Small intestine (tissue), 7 donors: ENCODE measurements around the gene NTN5. TPM values are rescaled to one million over a fixed set of nuclear protein-coding genes. Genes with fewer than 3 reads are reported as not detected.
"Not testable (repeated sequence)": the region's sequence is repeated elsewhere in the genome, so short reads cannot be mapped to it uniquely, and the experiment has no call there.

Source experiments
- DNase-seq, 2 donors: peaks; one replicate each; pipeline versions ENCODE4 v3.0.0 to v3.0.0-alpha.2; 2013
- FAIRE-seq: peaks from 2 replicates; lab custom pipeline; 2012; peaks lifted over from hg19 to GRCh38; lab: Jason Lieb, UNC
- H3K27ac ChIP-seq, 3 donors: one replicate each; pipeline ENCODE4 v1.5.1; 2013; ENCODE audit warnings: low read length in 2 of 3, mild to moderate bottlenecking in 2 of 3, control low read depth in 1 of 3, inconsistent platforms in 1 of 3, low read depth in 1 of 3, moderate library complexity in 1 of 3
- H3K27me3 ChIP-seq, 3 donors: one replicate each; pipeline ENCODE4 v1.6.1; 2013; ENCODE audit warnings: low read length in 3 of 3, inconsistent platforms in 1 of 3; ENCODE audit not compliant: control insufficient read depth in 3 of 3, insufficient read depth in 3 of 3
- H3K36me3 ChIP-seq, 3 donors: one replicate each; pipeline ENCODE4 v1.6.1; 2013; ENCODE audit warnings: low read length in 3 of 3, inconsistent platforms in 1 of 3, low read depth in 1 of 3, mild to moderate bottlenecking in 1 of 3, moderate library complexity in 1 of 3; ENCODE audit not compliant: control insufficient read depth in 3 of 3, insufficient read depth in 2 of 3
- H3K4me1 ChIP-seq, 3 donors: one replicate each; pipeline ENCODE4 v1.6.1; 2013; ENCODE audit warnings: low read length in 2 of 3, inconsistent platforms in 1 of 3, low read depth in 1 of 3, mild to moderate bottlenecking in 1 of 3, moderate library complexity in 1 of 3; ENCODE audit not compliant: control insufficient read depth in 3 of 3, insufficient read depth in 2 of 3
- H3K4me3 ChIP-seq, 3 donors: one replicate each; pipeline ENCODE4 v1.5.1; 2013; ENCODE audit warnings: low read length in 3 of 3, control low read depth in 1 of 3, inconsistent platforms in 1 of 3, low read depth in 1 of 3, mild to moderate bottlenecking in 1 of 3, moderate library complexity in 1 of 3
- H3K9me3 ChIP-seq, 2 donors: one replicate each; pipeline ENCODE4 v1.6.1; 2013; ENCODE audit warnings: low read depth in 1 of 2, low read length in 1 of 2; ENCODE audit not compliant: control insufficient read depth in 2 of 2, insufficient read depth in 1 of 2
- WGBS, 3 donors: extraction: QIAGEN DNeasy Blood & Tissue Kit; methylation state at CpG; one replicate each; pipeline ENCODE4 v1.1.7; 2013; 5-methylcytosine and 5-hydroxymethylcytosine counted together
- polyA plus RNA-seq, 4 donors: library from polyadenylated mRNA; stranded (reverse) in 3 of 4; unstranded in 1 of 4; fragments of 200-250 nt in 3 of 4; fragments of 120-200 nt in 1 of 4; gene quantifications; one replicate each; pipeline versions ENCODE4 v1.2.1 to v1.2.3, GENCODE V29; 2013
- donor health status: healthy with polysubstance abuse.
- donor health status: control.
- donor health status: control.
- donor health status: Bipolar disorder and iron deficiency.
- donor health status: healthy.

The NTN5 gene
- polyA plus RNA-seq, 4 donors, result 0.24 to 0.32 TPM; not detected in 2

- Histone ChIP-seq H3K27ac (peak overlapping the region in 1 of 3 donors; percentile 32), H3K4me3 (no peak overlapping the region), H3K36me3 (no peaks in the 10 kb centered on the region), H3K9me3 (peaks cover 0 to 8% of the 10 kb centered on the region in 2 donors), H3K4me1 (peaks cover 0 to 12% (median 0%) of the 10 kb centered on the region in 3 donors), H3K27me3 (no peaks in the 10 kb centered on the region)
- FAIRE-seq, result no peak
- peak; percentile 83 to 84 for DNase-seq
- WGBS, 3 donors, result 54 to 64% (median 58%) methylated on average over 35 of the region's 35 CpGs
Observed at GRCh38 chr19:48660852-48661710, 11.7 kb downstream of the NTN5 start.

- H3K9me3 ChIP-seq, result peaks cover 0 to 8% of the 10 kb centered on the region in 2 donors
- WGBS, 3 donors, result 73 to 78% (median 75%) methylated on average over 5 of the region's 5 CpGs
- peaks cover 0 to 7% (median 0%) of the 10 kb centered on the region in 3 donors for H3K4me1 ChIP-seq
- DNase-seq (peak; percentile 47 to 58), FAIRE-seq (no peak)
- H3K4me3 ChIP-seq, result no peak overlapping the region
- H3K27ac ChIP-seq, result no peak overlapping the region
- H3K36me3 ChIP-seq, result no peaks in the 10 kb centered on the region
- H3K27me3 ChIP-seq, result no peaks in the 10 kb centered on the region
Observed at GRCh38 chr19:48659768-48660167, 13.0 kb downstream of the NTN5 start.

GRCh38 chr19:48658483-48658882 lies 14.3 kb downstream of the NTN5 start:
- peaks cover 0 to 12% (median 0%) of the 10 kb centered on the region in 3 donors for H3K4me1 ChIP-seq
- no peak overlapping the region for H3K27ac ChIP-seq
- H3K9me3 ChIP-seq, result peaks cover 0 to 8% of the 10 kb centered on the region in 2 donors
- FAIRE-seq (no peak), DNase-seq (no peak)
- H3K27me3 ChIP-seq, result no peaks in the 10 kb centered on the region
- 91 to 92% (median 92%) methylated on average over 6 of the region's 6 CpGs for WGBS, 3 donors
- no peak overlapping the region for H3K4me3 ChIP-seq
- H3K36me3 ChIP-seq, result no peaks in the 10 kb centered on the region

GRCh38 chr19:48657828-48658227 lies 15.0 kb downstream of the NTN5 start:
- not testable (repeated sequence) for H3K36me3 ChIP-seq, H3K9me3 ChIP-seq, H3K27me3 ChIP-seq, FAIRE-seq, H3K4me3 ChIP-seq
- peaks cover 0 to 12% (median 0%) of the 10 kb centered on the region in 3 donors for H3K4me1 ChIP-seq
- DNase-seq, result peak in 1 of 2 donors; percentile 81
- peak overlapping the region in 1 of 3 donors; percentile 47 for H3K27ac ChIP-seq
- WGBS, 3 donors, result 60 to 85% (median 81%) methylated on average over 4 to 5 of the region's 5 CpGs

- Histone ChIP-seq H3K4me1 (peaks cover 0 to 12% (median 0%) of the 10 kb centered on the region in 3 donors), H3K27me3 (no peaks in the 10 kb centered on the region), H3K9me3 (peaks cover 0 to 8% of the 10 kb centered on the region in 2 donors), H3K27ac (no peak overlapping the region), H3K36me3 (no peaks in the 10 kb centered on the region), H3K4me3 (no peak overlapping the region)
- 48 to 54% (median 49%) methylated on average over 16 of the region's 16 CpGs for WGBS, 3 donors
- DNase-seq, result peak in 1 of 2 donors; percentile 36
- FAIRE-seq, result no peak
Observed at GRCh38 chr19:48656840-48657474, 15.9 kb downstream of the NTN5 start.

GRCh38 chr19:48654299-48655059 lies 18.3 kb downstream of the NTN5 start:
- WGBS, 3 donors, result 39 to 41% (median 41%) methylated on average over 11 of the region's 11 CpGs
- no peaks in the 10 kb centered on the region for H3K27me3 ChIP-seq
- H3K36me3 ChIP-seq, result no peaks in the 10 kb centered on the region
- FAIRE-seq (no peak), DNase-seq (no peak)
- peaks cover 0 to 5% (median 0%) of the 10 kb centered on the region in 3 donors for H3K4me1 ChIP-seq
- no peaks in the 10 kb centered on the region for H3K9me3 ChIP-seq
- no peak overlapping the region for H3K4me3 ChIP-seq
- no peak overlapping the region for H3K27ac ChIP-seq

GRCh38 chr19:48651683-48652048 lies 21.2 kb downstream of the NTN5 start:
- WGBS, 3 donors, result 65 to 86% (median 77%) methylated on average over 5 of the region's 5 CpGs
- no peak overlapping the region for H3K27ac ChIP-seq
- no peaks in the 10 kb centered on the region for H3K27me3 ChIP-seq
- DNase-seq (no peak), FAIRE-seq (no peak)
- H3K36me3 ChIP-seq, result no peaks in the 10 kb centered on the region
- H3K9me3 ChIP-seq, result no peaks in the 10 kb centered on the region
- H3K4me3 ChIP-seq, result no peak overlapping the region
- H3K4me1 ChIP-seq, result peaks cover 0 to 5% (median 0%) of the 10 kb centered on the region in 3 donors
